ENCODE measurements around the gene LY6G6F.
"Not testable (repeated sequence)": the region's sequence is repeated elsewhere in the genome, so short reads cannot be mapped to it uniquely, and the experiment has no call there.

LY6G6F gene

DNA sequence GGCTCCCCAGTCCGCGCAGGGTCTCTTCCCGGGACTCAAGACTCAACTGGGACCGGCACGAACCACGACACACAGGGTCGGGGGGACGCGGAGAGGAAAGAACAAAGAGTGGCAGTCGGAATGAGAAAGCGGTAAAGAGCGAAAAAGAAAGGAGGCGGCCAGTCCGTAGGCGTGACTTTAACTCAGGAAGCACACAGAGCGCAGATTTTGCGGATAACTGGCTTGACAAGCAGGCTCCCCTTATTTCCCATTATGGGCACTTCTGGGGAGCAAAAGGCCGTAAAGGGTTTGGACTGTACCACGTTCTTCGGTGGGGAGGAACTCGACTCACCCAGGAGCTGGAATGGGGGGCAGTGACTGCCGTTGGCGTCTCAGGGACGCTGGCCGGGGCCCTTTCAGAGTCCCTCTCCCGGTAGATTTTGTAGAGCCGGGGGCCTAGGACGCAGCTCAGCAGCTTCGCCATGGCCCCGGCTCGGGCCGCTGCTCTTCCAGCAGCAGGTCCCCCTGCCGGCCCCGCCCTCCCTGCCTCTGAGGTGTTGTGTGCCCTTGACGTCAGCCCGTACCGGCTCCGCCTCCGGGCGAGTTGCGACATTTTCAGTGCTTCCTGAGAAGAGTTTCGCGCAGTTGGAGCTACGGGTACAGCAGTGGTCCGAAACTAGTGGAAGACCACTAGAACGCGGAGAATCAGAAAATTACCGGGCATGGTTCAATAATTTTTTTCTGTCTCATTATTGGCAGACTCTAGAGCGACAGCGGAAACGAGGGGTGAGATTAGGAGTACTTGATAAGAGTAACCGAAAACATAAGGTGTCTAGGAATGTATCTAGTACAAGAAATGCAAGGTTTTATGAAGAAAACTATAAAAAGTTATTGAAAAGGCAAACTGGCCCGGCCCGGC is 3.6 kb upstream of the LY6G6F start, which contains the start of gene ABHD16A:
ABHD16A (minus strand) TSS at position 506 of the 898 bp plus-strand sequence; CDS start at position 463, 43 bp downstream.
- DNase-seq (ENCODE audit: low spot score): peak; percentile 97

DNA sequence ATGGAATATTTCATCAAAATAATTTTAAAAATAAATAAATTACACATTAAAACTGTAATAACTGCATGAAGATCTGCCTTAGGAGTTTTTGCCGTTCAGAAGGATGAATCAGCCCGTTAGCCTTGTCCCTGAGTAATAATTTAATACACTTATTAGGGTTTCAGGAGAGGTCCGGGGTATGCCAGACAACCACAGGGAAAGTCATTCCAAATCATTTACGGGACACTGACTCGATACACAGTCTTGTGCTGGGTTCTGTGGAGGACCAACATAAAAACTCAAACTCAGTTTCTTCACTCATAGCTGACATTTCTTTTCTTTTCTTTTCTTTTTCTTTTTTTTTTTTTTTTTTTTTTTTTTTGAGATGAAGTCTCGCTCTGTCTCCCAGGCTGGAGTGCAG is 735 bp upstream of the LY6G6F start:
- no peak for DNase-seq (ENCODE audit: low spot score)

DNA sequence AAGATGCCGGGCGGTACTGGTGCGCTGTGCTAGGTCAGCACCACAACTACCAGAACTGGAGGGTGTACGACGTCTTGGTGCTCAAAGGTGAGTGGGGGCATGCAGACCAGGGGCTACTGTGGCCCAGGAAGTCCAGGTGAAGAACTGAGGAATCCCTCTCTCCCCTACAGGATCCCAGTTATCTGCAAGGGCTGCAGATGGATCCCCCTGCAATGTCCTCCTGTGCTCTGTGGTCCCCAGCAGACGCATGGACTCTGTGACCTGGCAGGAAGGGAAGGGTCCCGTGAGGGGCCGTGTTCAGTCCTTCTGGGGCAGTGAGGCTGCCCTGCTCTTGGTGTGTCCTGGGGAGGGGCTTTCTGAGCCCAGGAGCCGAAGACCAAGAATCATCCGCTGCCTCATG is 1.0 kb downstream of the LY6G6F start:
- DNase-seq (ENCODE audit: low spot score): no peak

DNA sequence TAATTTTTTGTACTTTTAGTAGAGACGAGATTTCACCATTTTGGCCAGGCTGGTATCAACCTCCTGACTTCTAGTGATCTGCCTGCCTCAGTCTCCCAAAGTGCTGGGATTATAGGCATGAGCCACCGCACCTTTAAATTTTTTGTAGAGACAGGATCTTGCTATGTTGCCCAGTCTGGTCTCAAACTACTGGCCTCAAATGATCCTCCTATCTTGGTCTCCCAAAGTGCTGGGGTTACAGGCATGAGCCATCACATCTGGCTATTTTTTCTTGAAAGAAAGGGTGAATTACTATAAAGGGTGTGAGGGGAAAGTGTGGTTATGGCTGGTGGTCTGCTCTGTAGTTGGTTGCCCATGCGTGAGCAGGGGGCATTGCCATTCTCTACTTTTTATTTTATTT is 1.6 kb downstream of the LY6G6F start:
- no peak for DNase-seq (ENCODE audit: low spot score)

- not testable (repeated sequence) for DNase-seq (ENCODE audit: low spot score)
These were observed 2.5 kb downstream of the LY6G6F start for GRCh38 chr6:31709157-31709556.

DNA sequence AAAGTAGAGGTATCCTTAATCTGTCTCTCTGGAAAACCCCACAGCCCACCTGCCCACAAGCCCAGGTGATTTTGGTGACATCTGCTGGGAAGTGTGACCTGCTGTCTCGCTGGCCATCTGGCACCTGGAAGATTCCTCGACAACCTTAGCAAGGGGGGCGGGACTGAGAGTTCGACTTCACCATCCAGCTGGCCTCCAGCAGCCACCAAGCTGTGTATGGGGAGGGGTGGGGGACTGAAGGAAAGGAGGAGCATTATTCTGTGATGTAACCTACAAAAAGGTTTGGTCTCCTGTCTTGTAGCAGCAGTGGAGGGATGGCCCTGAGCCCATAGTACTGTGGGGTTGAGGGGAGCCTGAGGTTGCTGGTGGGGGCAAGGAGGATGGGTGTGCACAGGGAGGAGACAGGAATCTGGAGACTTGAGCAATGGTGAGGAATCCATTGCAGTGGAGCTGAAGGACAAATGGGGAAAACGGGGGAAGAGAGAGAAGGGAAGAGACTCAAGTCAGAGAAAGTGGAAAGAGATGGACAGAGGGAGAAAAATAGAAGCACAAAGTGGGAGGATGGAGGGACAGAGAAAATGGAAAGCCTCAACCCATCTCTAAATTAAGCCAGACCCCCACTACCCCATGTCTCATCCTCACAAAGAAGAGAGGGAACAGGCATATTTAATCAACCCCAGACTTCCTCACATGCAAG is 4.0 kb downstream of the LY6G6F start:
- DNase-seq (ENCODE audit: low spot score): no peak

GRCh38 chr6:31711233-31711632 is 4.6 kb downstream of the LY6G6F start:
- no peak for DNase-seq (ENCODE audit: low spot score)

DNA sequence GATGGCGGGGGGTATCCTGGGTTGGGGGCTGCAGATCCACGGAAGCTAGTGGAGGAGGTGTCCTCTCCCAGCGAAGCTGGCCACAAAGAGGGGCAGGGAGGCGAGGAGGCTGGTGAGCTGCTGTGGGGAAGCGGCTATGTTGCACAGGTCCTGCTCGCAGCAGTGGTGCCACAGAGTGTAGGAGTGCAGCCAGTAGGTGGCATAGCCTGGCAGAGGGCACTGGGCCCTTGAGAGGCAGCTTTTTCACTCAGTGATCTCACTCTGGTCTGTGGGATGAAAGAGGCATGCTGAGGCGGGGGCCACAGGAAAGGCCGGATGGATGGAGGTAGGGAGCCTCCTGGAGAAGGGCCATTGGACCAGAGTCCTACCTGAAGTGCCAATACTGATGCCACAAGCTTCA is 5.6 kb downstream of the LY6G6F start:
- no peak for DNase-seq (ENCODE audit: low spot score)

DNA sequence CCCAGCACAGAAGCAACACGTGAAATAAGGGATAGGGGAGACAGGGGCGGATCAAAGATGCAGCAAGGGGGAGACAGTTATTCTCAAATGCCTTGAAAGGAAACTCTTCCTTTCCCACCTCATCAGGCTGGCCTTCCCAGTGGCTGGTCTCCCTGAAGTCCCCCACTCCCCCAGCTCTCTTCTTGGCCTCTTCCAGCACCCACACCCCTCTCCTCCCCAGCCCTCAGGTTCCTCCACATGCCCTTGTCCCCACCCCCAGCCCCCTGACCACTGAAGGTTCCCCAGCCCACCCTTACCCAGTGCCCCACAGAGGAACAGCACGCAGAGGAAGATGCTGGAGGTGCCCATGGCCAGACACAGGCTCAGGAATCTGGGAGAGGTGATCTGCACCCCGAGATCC is 6.8 kb downstream of the LY6G6F start:
- no peak for DNase-seq (ENCODE audit: low spot score)

DNA sequence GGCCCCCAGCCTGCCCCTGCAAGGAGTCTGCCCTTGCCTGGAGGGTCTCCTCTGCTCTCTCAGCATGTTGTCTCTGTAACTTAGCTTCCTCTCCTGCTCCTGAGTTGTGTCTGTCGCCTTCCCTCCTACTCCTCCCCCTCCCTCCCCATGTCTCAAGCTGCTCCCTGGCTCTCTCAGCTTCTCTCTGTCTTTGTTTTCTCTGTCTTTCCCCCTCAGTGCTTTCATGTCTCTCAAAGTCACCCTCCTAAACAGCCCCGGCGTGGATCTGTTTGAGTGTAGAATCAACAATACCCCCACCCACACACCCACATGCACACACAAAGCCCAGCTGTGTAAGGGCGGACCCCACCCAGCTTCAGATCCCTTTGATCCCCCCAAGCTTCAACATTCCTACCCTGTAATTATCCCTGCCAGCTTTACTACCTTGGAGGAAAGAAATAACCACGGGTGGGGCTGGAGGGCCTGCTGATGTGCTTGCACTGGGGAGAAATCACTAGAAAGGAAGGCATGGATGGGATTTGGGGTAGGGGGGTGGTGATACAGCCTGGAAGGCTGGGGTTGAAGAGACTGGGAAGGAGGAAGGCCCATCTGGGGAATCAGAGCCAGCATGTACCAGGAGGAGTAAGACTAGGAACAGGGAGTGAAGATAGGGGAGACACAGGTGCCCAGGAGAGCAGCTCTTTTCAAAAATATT is 7.5 kb downstream of the LY6G6F start:
- no peak for DNase-seq (ENCODE audit: low spot score)

GRCh38 chr6:31715022-31715958 is 8.6 kb downstream of the LY6G6F start, which contains the start of gene LY6G6D:
LY6G6D (plus strand) TSS chr6:31715348; CDS start chr6:31715356, 8 bp downstream.
- DNase-seq (ENCODE audit: low spot score): no peak

GRCh38 chr6:31717499-31718222 is 11.0 kb downstream of the LY6G6F start:
- DNase-seq (ENCODE audit: low spot score): no peak

DNA sequence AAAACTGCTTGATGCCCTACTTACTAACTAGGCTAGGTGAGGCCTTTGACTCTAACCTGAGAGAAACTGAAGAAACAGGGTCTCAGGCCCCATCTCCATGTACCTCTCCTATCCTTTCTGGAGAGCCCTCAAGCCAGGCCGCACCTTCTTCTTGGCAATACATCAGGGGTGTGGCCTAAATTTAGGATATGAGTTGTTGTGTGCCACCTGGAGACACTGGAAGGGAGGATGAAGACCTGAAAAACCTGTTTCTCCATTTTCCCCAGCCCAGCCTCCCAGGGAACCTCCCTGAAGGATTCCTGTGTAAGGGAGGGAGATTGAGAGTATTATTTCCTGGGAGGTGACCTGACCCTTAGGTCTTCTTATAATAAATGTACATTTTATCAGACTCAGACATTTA is 11.6 kb downstream of the LY6G6F start:
- no peak for DNase-seq (ENCODE audit: low spot score)

GRCh38 chr6:31719001-31719400 is 12.3 kb downstream of the LY6G6F start:
- no peak for DNase-seq (ENCODE audit: low spot score)

DNA sequence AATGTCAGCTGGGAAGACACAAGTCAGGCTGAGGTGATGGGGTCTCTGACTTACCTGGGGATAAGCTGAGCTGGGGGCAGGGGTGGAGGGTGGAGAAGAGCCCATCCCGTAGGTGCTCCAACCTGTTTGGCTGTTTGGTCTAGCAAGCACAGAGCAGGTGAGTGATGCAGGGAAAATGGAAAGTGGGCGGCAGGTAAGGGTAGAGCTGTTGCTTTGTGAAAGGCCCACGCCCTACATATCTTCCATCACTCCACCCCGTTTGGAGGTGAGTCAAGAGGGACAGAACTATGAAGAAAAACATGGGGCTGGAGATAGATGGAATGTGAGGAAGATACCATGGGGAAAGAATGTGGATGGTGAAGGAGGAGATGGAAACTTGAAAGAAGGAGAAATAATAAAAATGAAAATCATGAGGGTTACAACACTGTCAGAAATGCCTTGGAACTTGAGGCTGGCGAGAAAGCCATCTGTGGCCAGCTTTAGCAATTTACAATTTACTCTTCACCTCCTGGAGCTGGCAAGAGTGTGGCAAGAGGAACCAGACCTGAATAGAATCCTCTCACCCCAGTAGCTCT is 13.6 kb downstream of the LY6G6F start:
- no peak for DNase-seq (ENCODE audit: low spot score)

DNA sequence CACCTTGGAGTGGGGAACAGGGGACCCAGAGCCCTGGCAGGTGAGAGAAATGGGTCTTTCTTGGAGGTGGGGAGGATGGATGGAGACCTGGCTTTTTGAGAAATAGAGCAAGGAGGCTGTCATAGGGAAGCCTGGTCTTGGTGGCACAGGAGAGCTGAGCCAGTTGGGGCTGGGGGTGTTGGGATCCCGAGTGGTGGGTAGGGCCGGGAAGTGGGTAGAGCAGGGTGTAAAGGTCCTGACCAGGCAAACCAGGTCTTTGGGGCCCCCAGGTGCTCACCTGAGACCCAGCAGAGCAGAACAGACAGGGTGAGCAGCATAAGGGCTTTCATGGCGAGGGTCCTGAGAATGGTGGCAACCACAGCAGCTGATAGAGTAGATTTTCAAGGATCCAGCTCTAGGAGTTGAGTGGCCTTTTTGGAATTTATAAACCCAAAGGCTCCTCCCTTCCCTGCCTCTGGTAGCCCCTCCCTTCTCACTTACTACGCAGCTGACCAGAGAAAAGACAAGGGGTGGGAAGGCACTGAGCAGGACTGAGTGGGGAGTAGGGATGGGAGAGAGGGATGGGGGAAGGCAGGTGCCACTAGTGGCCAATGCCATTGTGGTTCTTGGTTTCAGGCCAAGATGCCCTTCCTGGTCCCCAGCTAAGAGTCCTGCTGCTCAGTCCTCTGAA is 14.8 kb downstream of the LY6G6F start, which contains the start of gene LY6G6C:
LY6G6C (minus strand) TSS at position 396 of the 670 bp plus-strand sequence; CDS start at position 329, 67 bp downstream.
- no peak for DNase-seq (ENCODE audit: low spot score)

DNA sequence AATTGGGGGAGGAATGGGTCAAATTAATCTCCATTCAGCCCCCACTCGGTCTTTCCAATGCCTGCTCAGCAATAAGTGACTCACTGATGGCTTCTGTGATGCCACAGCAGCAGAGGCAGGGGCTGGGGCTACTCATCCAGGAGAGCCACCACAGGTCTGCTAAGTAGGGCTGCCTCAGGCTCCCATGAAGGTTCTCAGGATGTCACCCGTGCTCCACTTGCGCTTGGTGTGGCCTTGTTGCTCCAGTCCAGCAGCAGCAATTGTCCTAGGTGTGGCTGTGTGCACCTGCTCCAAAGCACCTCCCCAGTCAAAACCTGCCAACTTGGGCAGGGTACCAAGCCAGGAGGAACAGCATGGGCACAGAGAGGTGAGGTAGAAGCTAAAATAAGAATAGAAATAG is 15.5 kb downstream of the LY6G6F start:
- DNase-seq (ENCODE audit: low spot score): no peak

- DNase-seq (ENCODE audit: low spot score): no peak
These were observed 16.7 kb downstream of the LY6G6F start, which contains the start of gene MPIG6B for GRCh38 chr6:31723245-31723979. MPIG6B (plus strand) TSS chr6:31723373; CDS start chr6:31723384, 11 bp downstream.

Measured in CD4-positive, alpha-beta T cell treated with Interleukin-15 for 4 hours (primary cell).